Fibroblast of lung (primary cell): Measurements from ENCODE around the gene SREBF1.

Experiments used
- CTCF ChIP-seq, 2 donors: IDR thresholded peaks in 1 of 2; conservative IDR thresholded peaks in 1 of 2; 1 replicate in 1 of 2; 2 replicates in 1 of 2; pipeline ENCODE4 v1.5.1; 2011 to 2012; ENCODE audit warnings: low read length in 2 of 2, control low read depth in 1 of 2, inconsistent platforms in 1 of 2, low read depth in 1 of 2, mild to moderate bottlenecking in 1 of 2
- EZH2 ChIP-seq: IDR thresholded peaks from 2 replicates; pipeline ENCODE4 v1.5.1; 2012; ENCODE audit warnings: low read length, control low read depth, mild to moderate bottlenecking; ENCODE audit errors: missing control alignments

- peak in 1 of 2 donors; percentile 16 for TF ChIP-seq CTCF (conservative IDR thresholded peaks at IDR 0.05 in 1 of 2, IDR thresholded peaks at IDR 0.05 in 1 of 2; ENCODE audit: low read depth in 1 of 2, low read length in 2 of 2)
- no peak for TF ChIP-seq EZH2
These were observed 53.5 kb downstream of the SREBF1 start for GRCh38 chr17:17783116-17783824.
